ENCODE results near the gene NR3C2. TPM values are rescaled to one million over a fixed set of nuclear protein-coding genes. Genes with fewer than 3 reads are reported as not detected.

The NR3C2 gene
- total RNA-seq, 1 experiment from 2014 or later: 2.7 TPM

- Histone ChIP-seq H3K79me2 (ENCODE audit: insufficient read depth, low read length) (no peaks in the 10 kb centered on the region), H3K9me2 (ENCODE audit: insufficient read depth) (no peaks in the 10 kb centered on the region), H3K4me1 (ENCODE audit: control insufficient read depth in 1 of 2, insufficient read depth in 2 of 2, low read length in 2 of 2) (no peaks in the 10 kb centered on the region), H3K9ac (ENCODE audit: low read length) (no peak overlapping the region), H4K20me1 (ENCODE audit: insufficient read depth) (no peaks in the 10 kb centered on the region), H3K4me3 (replicated peaks in 1 of 2; ENCODE audit: low read depth in 1 of 2, low read length in 2 of 2) (no peak overlapping the region), H3K36me3 (ENCODE audit: control insufficient read depth in 1 of 2, insufficient read depth in 2 of 2, low read length in 2 of 2) (no peaks in the 10 kb centered on the region), H3K27ac (ENCODE audit: low read depth, low read length) (no peak overlapping the region), H2AFZ (ENCODE audit: low read depth, low read length, poor library complexity, severe bottlenecking) (no peak overlapping the region), H3K9me3 (ENCODE audit: control insufficient read depth in 1 of 2, insufficient read depth in 1 of 2, low read depth in 1 of 2, low read length in 2 of 2) (no peaks in the 10 kb centered on the region), H3K4me2 (ENCODE audit: low read length) (no peak overlapping the region), H3K27me3 (ENCODE audit: insufficient read depth, low read length) (no peaks in the 10 kb centered on the region)
- ATAC-seq: no peak
- TF ChIP-seq ELF1 (IDR thresholded peaks at IDR 0.05; ENCODE audit: borderline replicate concordance, low read depth) (no peak), EGR1 (IDR thresholded peaks at IDR 0.05; ENCODE audit: low read depth) (no peak), TCF7L2 (IDR thresholded peaks at IDR 0.05; ENCODE audit: borderline replicate concordance, extremely low read depth, insufficient read depth, insufficient read length) (no peak), EZH2 (IDR thresholded peaks at IDR 0.05) (no peak), ZFX (IDR thresholded peaks at IDR 0.05) (no peak), RAD21 (IDR thresholded peaks at IDR 0.05; ENCODE audit: low read depth) (no peak)
- intact Hi-C loops (cut with micrococcal nuclease): no loop called here
- BruUV-seq (replicated peaks): no TSS peak
- RAD21 ChIA-PET (ENCODE audit: low non-redundant PET in 1 of 2, low total read pairs in 2 of 2, uncharacterized antibody in 2 of 2, unreplicated experiment in 2 of 2): no interaction called here
- POLR2A ChIA-PET: no interaction called here
- no peak for DNase-seq (ENCODE audit: low read depth, low spot score)
- CTCF ChIA-PET: no interaction called here
These were observed 136.5 kb downstream of the NR3C2 start for GRCh38 chr4:148305751-148306150.

GRCh38 chr4:148302416-148302815 lies 139.8 kb downstream of the NR3C2 start:
- CTCF ChIA-PET: no interaction called here
- Histone ChIP-seq H3K9ac (ENCODE audit: low read length) (no peak overlapping the region), H3K36me3 (ENCODE audit: control insufficient read depth in 1 of 2, insufficient read depth in 2 of 2, low read length in 2 of 2) (no peaks in the 10 kb centered on the region), H3K9me3 (ENCODE audit: control insufficient read depth in 1 of 2, insufficient read depth in 1 of 2, low read depth in 1 of 2, low read length in 2 of 2) (peaks cover 5 to 6% of the 10 kb centered on the region in 2 experiments; a peak in 3 of 4 replicates), H3K27me3 (ENCODE audit: insufficient read depth, low read length) (no peaks in the 10 kb centered on the region), H3K27ac (ENCODE audit: low read depth, low read length) (no peak overlapping the region), H3K4me1 (ENCODE audit: control insufficient read depth in 1 of 2, insufficient read depth in 2 of 2, low read length in 2 of 2) (no peaks in the 10 kb centered on the region), H4K20me1 (ENCODE audit: insufficient read depth) (no peaks in the 10 kb centered on the region), H3K79me2 (ENCODE audit: insufficient read depth, low read length) (no peaks in the 10 kb centered on the region), H2AFZ (ENCODE audit: low read depth, low read length, poor library complexity, severe bottlenecking) (no peak overlapping the region), H3K4me2 (ENCODE audit: low read length) (no peak overlapping the region), H3K4me3 (replicated peaks in 1 of 2; ENCODE audit: low read depth in 1 of 2, low read length in 2 of 2) (no peak overlapping the region), H3K9me2 (ENCODE audit: insufficient read depth) (no peaks in the 10 kb centered on the region)
- RAD21 ChIA-PET (ENCODE audit: low non-redundant PET in 1 of 2, low total read pairs in 2 of 2, uncharacterized antibody in 2 of 2, unreplicated experiment in 2 of 2): no interaction called here
- ATAC-seq (no peak), DNase-seq (ENCODE audit: low read depth, low spot score) (no peak)
- POLR2A ChIA-PET: interaction anchor here (0.7 kb wide), 1 partner anchor 962 kb away, joined by 3 read pairs; no protein-coding TSS in a partner anchor
- no TSS peak for BruUV-seq (replicated peaks)
- intact Hi-C loops (cut with micrococcal nuclease): no loop called here
- TF ChIP-seq RAD21 (IDR thresholded peaks at IDR 0.05; ENCODE audit: low read depth) (no peak), ATF3 (IDR thresholded peaks at IDR 0.05) (no peak), FOSL1 (IDR thresholded peaks at IDR 0.05; ENCODE audit: low read depth) (no peak), ELF1 (IDR thresholded peaks at IDR 0.05; ENCODE audit: borderline replicate concordance, low read depth) (no peak), POLR2A (IDR thresholded peaks at IDR 0.05; ENCODE audit: borderline replicate concordance, extremely low read depth, insufficient read depth, insufficient read length) (no peak), YY1 (IDR thresholded peaks at IDR 0.05; ENCODE audit: extremely low read depth, insufficient replicate concordance, low read depth, low read length) (no peak)
